ENCODE data around the gene NLRP7. TPM values are rescaled to one million over a fixed set of nuclear protein-coding genes. Genes with fewer than 3 reads are reported as not detected.
"Not testable (repeated sequence)": the region's sequence is repeated elsewhere in the genome, so short reads cannot be mapped to it uniquely, and the experiment has no call there.

Gene NLRP7
- polyA plus RNA-seq (ENCODE audit: insufficient read length in 4 of 4): not detected

DNA sequence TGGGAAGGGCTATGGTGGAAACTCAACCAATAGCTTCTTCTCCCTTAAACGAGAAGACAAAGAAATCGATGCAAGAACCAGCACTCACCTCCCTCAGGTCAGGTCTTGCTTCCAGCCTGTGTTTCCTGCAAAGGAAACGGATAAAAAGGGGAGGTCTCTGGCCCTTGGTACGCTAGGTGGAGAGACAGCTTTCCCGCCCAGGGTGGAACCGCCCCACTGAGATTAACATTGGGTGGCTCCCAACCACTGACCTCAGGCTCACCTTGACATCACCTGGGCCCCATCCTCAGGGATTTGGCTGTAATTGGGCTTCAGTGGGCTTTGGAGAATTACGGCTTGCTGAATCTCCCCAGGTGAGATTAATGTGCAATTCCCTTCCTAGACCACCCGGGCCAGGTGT lies at the start of gene NLRP7:
Gene NLRP7, minus strand, starts transcription at position 150 of the 400 bp plus-strand sequence.
- no peak for DNase-seq (ENCODE audit: low read depth in 4 of 4, low spot score in 3 of 4)

GRCh38 chr19:54995561-54995960 lies 48.2 kb upstream of the NLRP7 start:
- DNase-seq (ENCODE audit: low read depth in 4 of 4, low spot score in 3 of 4): no peak

- not testable (repeated sequence) for DNase-seq (ENCODE audit: low read depth in 4 of 4, low spot score in 3 of 4)
Observed at GRCh38 chr19:54989531-54989930, 42.2 kb upstream of the NLRP7 start.

GRCh38 chr19:54982562-54982961 lies 35.2 kb upstream of the NLRP7 start:
- DNase-seq (ENCODE audit: low read depth in 4 of 4, low spot score in 3 of 4): not testable (repeated sequence)

DNA sequence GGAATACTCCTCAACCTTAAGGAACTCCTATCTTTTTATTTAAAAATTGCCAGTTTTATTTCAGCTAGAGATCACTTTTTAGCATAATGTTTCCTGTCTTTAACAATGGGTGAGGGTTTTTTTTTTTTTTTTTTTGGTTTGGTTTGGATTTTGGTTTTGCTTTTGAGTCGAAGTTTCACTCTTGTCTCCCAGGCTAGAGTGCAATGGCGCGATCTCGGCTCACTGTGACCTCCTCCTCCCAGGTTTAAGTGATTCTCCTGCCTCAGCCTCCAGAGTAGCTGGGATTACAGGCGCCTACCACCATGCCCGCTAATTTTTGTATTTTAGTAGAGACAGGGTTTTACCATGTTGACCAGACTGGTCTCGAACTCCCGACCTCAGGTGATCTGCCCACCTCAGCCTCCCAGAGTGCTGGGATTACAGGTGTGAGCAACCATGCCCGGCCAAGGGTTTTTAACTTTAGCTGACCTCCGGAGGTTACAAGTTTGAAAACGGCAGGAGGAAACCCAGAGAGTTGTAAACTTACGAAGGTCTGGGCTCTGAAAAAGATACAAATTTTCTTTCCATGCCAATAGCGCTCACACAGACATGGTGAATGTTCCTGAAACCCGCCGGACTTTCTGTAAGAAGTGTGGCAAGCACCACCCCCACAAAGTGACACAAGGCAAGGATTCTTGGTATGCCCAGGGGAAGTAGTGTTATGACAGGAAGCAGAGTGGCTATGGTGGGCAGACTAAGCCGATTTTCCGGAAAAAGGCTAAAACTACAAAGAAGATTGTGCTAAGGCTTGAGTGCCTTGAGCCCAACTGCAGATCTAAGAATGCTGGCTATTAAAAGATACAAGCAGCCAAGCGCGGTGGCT lies 26.1 kb upstream of the NLRP7 start:
- not testable (repeated sequence) for DNase-seq (ENCODE audit: low read depth in 4 of 4, low spot score in 3 of 4)

- DNase-seq (ENCODE audit: low read depth in 4 of 4, low spot score in 3 of 4): not testable (repeated sequence)
Observed at GRCh38 chr19:54971446-54971845, 24.1 kb upstream of the NLRP7 start.

DNA sequence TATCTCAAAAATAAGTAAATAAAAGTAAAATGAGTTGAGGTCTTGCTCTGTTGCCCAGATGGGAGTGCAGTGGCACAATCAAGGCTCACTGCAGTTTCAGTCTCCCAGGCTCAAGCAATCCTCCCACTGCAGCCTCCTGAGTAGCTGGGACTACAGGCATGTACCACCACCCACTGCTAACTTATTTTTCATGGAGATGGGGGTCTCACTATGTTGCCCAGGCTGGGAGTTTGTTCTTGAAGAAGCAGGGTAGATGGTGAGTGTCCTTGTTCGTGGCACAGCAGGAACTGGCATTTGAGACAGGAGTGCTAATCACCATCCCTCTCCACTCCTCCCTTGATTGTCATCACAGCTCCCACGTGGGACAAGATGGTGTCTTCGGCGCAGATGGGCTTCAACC lies 22.3 kb upstream of the NLRP7 start:
- DNase-seq (ENCODE audit: low read depth in 4 of 4, low spot score in 3 of 4): no peak

GRCh38 chr19:54967611-54968010 lies 20.3 kb upstream of the NLRP7 start:
- no peak for DNase-seq (ENCODE audit: low read depth in 4 of 4, low spot score in 3 of 4)

DNA sequence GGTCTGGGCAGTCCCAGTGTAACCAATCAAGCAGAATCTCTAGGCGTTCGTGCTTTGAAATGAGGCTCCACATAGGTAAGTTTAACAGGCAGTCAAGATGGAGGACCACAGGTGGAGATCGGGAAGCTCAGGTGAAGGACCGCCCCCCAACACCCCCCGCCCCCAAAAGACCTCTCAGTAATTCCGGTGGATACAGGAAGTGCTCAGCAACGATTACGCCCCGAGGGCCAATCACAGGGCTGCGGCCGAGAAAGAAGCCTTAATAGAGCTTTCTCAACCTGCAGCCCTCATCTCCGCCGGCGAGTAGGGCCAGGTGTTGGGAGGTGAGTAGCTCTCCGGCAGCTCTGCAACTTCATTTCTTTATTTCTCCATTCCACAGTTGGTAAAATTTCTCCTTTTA lies 17.7 kb upstream of the NLRP7 start:
- not testable (repeated sequence) for DNase-seq (ENCODE audit: low read depth in 4 of 4, low spot score in 3 of 4)

DNA sequence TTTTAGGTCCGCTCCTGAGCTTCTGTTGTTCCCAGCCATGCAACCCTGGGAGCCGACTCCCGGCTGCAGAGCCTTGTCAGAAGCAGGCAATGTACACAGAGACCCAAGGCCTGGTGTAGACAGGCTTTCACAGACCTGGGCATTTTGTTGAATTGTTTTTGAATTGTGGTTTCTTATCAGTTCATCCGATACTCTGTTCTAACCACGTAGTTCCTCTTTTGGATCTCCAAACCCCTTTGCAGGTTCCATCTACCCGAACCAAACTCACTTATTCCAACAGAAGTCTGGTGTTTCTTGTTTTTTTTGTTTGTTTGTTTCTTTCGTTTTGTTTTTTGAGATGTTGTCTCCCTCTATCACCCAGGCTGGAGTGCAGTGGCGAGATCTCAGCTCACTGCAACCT lies 12.5 kb upstream of the NLRP7 start:
- DNase-seq (ENCODE audit: low read depth in 4 of 4, low spot score in 3 of 4): no peak

DNA sequence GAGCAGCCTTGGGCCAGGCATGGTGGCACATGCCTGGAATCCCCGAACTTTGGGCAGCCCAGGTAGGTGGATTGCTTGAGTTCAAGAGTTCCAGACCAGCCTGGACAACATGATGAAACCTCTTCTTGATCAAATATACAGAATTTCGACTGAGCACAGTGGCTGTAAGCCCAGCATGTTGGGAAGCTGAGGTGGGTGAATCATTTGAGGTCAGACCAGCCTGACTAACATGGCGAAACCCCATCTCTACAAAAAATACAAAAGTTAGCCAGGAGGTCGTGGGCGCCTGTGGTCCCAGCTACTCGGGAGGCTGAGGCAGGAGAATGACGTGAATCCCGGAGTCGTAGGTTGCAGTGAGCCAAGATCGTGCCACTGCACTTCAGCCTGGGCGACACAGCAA lies 8.0 kb upstream of the NLRP7 start:
- no peak for DNase-seq (ENCODE audit: low read depth in 4 of 4, low spot score in 3 of 4)

DNA sequence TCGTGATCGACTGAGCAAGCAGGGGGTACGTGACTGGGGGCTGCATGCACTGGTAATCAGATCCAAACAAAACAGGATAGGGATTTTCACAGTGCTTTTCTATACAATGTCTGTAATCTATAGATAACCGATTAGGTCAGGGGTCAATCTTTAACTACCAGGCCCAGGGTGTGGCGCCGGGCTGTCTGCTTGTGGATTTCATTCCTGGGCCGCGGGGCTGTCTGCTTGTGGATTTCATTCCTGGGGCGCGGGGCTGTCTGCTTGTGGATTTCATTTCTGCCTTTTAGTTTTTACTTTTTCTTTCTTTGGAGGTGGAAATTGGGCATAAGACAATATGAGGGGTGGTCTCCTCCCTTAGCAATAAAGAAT lies 6.0 kb upstream of the NLRP7 start:
- DNase-seq (ENCODE audit: low read depth in 4 of 4, low spot score in 3 of 4): not testable (repeated sequence)

DNA sequence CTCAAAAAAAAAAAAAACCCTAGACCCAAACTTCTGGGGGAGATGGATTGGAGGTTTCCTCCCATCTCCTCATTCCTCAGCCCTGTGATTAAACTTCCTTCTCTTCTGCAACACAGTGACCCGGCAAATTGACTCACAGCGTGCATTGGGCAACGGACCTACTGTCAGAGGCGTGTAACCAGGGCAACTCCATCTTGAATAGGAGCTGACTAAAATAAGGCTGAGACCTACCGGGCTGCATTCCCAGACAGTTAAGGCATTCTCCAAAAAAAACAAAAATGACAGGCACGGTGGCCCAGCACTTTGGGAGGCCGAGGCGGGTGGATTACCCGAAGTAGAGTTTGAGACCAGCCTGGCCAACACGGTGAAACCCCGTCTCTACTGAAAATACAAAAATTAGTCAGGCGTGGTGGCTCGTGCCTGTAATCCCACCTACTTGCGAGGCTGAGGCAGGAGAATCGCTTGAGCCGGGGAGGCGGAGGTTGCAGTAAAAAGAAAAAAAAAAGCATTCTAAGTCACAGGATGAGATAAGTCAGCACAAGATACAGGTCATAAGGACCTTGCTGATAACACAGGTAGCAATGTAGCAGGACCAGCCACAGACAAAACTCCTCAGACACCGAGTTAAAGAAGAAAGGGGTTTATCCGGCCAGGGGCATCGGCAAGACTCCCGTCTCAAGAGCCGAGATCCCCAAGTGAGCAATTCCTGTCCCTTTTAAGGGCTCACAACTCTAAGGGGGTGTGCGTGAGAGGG lies 5.4 kb upstream of the NLRP7 start:
- no peak for DNase-seq (ENCODE audit: low read depth in 4 of 4, low spot score in 3 of 4)

- not testable (repeated sequence) for DNase-seq (ENCODE audit: low read depth in 4 of 4, low spot score in 3 of 4)
Observed at GRCh38 chr19:54950580-54950979, 3.2 kb upstream of the NLRP7 start.

DNA sequence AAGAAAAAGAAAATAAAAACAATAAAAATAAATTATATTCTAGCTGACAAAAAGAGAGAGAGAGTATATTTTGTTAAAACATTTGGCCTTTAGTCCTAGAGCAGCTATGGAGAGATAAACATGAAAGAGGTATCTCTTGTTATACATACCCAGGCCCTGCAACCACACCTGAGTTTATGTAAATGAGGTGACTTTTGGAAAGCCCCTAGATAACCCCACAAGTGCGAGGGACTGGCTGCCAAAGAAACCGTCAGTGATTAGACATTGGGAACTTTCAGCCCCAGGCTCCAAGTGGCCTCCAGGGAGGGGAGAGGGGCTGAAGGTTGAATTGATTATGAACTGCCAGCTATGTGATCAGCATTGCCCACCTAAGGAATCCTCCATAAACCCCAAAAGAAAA lies 2.1 kb upstream of the NLRP7 start:
- DNase-seq (ENCODE audit: low read depth in 4 of 4, low spot score in 3 of 4): no peak

DNA sequence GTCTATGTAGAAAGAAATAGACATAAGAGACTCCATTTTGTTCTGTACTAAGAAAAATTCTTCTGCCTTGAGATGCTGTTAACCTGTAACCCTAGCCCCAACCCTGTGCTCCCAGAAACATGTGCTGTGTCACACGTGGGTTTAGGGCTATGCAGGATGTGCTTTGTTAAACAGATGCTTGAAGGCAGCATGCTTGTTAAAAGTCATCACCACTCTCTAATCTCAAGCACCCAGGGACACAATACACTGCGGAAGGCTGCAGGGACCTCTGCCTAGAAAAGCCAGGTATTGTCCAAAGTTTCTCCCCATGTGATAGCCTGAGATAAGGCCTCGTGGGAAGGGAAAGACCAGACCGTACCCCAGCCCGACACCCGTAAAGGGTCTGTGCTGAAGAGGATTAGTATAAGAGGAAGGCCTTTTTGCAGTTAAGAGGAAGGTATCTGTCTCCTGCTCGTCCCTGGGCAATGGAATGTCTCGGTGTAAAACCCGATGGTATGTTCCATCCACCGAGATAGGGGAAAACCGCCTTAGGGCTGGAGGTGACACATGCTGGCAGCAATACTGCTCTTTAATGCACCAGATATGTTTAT lies 3.5 kb downstream of the NLRP7 start:
- not testable (repeated sequence) for DNase-seq (ENCODE audit: low read depth in 4 of 4, low spot score in 3 of 4)

DNA sequence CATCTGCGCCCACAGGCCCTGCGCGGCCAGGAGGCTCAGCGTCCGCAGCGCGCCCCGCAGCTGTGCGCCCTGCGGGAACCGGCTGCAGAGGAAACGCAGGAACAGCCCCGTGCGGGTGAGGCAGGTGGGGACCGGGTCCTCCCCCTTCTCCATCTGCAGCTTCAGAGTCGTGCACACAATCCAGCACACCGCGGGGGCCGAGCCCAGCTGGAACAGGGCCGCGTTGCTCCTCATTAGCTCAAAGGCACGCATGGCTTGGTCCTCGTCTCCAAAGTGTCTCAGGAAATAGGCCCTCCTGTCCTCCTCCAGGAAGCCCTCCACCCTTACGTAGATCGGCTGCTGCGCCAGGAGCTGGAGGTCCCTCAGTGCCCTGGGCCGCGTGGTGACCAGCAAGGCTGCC lies 7.8 kb downstream of the NLRP7 start:
- DNase-seq (ENCODE audit: low read depth in 4 of 4, low spot score in 3 of 4): not testable (repeated sequence)

DNA sequence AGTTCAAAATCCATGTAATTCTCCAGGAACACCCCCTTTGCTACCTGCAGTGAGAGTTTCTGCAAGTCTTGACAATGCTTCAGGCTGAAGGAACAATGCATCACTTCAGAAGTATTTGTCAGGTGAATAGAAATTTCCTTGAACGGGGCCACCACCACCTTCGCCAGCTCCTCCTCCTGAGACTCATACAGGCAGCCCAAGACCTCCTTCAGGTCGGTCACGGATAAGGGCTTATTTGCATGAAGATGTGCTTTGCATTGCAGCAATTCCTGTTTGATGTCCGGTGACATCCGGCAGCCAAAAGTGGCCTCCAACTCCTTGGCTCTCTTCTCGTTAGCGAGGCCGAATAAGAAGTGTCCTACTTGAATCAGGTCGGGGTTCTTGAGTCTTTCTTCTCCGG lies 8.4 kb downstream of the NLRP7 start:
- no peak for DNase-seq (ENCODE audit: low read depth in 4 of 4, low spot score in 3 of 4)

- no peak for DNase-seq (ENCODE audit: low read depth in 4 of 4, low spot score in 3 of 4)
Observed at GRCh38 chr19:54937926-54938325, 9.4 kb downstream of the NLRP7 start.

GRCh38 chr19:54928299-54928698 lies 19.0 kb downstream of the NLRP7 start:
- no peak for DNase-seq (ENCODE audit: low read depth in 4 of 4, low spot score in 3 of 4)

DNA sequence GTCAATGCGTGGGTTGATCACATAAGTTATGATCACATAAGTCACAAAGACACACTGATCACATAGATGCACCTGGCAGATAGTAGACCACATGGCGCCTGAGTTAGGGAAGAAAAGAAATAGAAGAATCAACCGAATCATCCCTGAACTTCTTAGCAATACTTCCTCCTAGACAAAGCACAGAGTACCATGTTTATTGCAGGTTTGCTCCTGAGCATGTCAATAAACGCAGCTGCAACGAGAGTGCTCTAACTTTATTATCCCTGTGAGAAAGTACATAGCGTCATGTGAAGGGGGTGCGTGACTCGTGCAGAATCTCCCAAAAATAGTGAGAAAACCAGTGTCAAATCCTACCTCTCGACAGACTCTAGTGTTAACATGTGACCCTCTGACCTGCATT lies 24.1 kb downstream of the NLRP7 start:
- DNase-seq (ENCODE audit: low read depth in 4 of 4, low spot score in 3 of 4): no peak

DNA sequence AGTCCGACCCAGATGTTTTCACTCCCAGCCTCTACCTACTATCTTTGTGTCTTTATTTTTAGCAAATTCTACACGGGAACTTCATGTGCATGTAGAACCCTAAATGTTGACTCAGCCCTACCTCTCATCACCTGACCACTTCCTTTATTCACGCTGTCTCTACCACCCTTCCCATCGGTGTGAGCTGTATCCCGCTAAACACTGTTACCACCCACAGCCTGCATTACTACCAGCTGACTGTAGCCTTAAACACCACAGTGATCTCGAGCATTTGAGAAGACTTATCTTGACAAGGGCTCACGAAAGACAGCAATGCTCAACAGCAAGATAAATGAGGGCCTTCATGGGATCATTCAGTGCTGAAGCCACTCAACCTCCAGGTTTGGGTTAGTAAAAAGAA lies 26.2 kb downstream of the NLRP7 start:
- no peak for DNase-seq (ENCODE audit: low read depth in 4 of 4, low spot score in 3 of 4)
